ENCODE measurements around the gene VKORC1.

The VKORC1 gene

DNA sequence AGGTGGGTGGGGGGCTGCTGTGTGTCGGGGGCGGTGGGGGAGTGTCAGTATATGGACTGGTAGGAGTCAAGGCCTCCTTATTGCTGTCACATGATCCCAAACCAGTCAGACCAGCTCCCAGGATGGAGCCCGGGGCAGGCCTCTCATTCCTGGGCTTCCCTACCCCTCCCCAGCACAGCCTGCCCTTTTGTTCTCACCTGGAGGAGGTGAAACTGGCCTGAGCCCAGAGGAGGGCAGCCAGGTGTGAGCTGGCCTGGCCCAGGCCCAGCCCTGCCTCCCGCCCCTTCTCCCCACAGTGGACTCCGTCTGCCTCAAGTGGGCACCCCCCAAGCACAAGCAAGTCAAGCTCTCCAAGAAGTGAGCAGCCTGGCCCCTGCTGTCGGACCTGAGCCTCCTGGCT is 36.3 kb upstream of the VKORC1 start:
- Histone ChIP-seq H3K18ac (ENCODE audit: low read length) (peak overlapping the region; percentile 47), H4K91ac (ENCODE audit: low read depth, low read length) (peak overlapping the region; percentile 71), H4K12ac (ENCODE audit: low read depth, low read length) (peak overlapping the region; percentile 59), H3K14ac (ENCODE audit: low read length) (no peak overlapping the region), H3K23ac (ENCODE audit: low read length) (no peak overlapping the region), H3K4me1 (ENCODE audit: control insufficient read depth in 1 of 2, insufficient read depth in 2 of 2, low read length in 2 of 2) (peaks cover 36 to 39% of the 10 kb centered on the region in 2 experiments), H3K9ac (ENCODE audit: low read length) (no peak overlapping the region), H3K4me2 (ENCODE audit: low read length) (peak overlapping the region; percentile 31), H3K27ac (ENCODE audit: low read depth, low read length) (peak overlapping the region; percentile 84), H3K4ac (ENCODE audit: low read depth, low read length) (no peak overlapping the region), H3K79me1 (ENCODE audit: low read length) (peaks cover 20% of the 10 kb centered on the region), H4K8ac (ENCODE audit: low read depth, low read length) (peak overlapping the region; percentile 61), H2AK5ac (ENCODE audit: low read length) (no peak overlapping the region), H3K4me3 (ENCODE audit: low read depth, low read length) (no peak overlapping the region), H2BK120ac (ENCODE audit: insufficient read depth, low read length, poor library complexity) (peak overlapping the region; percentile 57), H3K27me3 (ENCODE audit: insufficient read depth, low read length) (no peaks in the 10 kb centered on the region), H3K9me3 (ENCODE audit: insufficient read depth, low read depth, low read length) (peaks cover 2% of the 10 kb centered on the region), H3K36me3 (ENCODE audit: control insufficient read depth in 1 of 2, insufficient read depth in 2 of 2, low read length in 2 of 2) (peaks cover 37 to 42% of the 10 kb centered on the region in 2 experiments), H3K79me2 (ENCODE audit: control insufficient read depth, insufficient read depth, low read length, poor library complexity) (peaks cover 17% of the 10 kb centered on the region), H2AFZ (ENCODE audit: insufficient read depth, low read length, poor library complexity) (no peak overlapping the region), H2BK5ac (ENCODE audit: low read depth, low read length, poor library complexity) (peak overlapping the region; percentile 71), H2BK12ac (ENCODE audit: low read length) (peak overlapping the region; percentile 66)
- WGBS (ENCODE audit: extremely low coverage, insufficient coverage, insufficient read length) = no CpG with 5 or more reads among the region's 6 CpGs
- DNase-seq = peak; percentile 95

DNA sequence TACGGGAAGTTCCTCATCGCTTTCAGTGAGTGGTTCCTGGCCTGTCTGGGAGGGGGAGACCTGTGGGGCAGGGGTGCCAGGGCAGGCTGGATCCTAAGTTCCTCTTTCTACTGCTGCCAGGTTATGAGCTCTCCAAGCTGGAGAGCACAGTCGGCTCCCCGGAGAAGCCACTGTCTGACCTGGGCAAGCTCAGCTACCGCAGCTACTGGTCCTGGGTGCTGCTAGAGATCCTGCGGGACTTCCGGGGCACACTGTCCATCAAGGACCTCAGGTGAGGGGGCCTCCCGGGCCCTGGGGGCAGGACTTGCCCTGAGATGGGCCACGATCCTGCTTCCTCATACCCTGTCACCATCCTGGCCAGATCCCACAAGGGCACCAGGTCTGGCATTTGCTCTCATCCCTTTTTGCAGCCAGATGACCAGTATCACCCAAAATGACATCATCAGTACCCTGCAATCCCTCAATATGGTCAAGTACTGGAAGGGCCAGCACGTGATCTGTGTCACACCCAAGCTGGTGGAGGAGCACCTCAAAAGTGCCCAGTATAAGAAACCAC is 35.8 kb upstream of the VKORC1 start:
- peak overlapping the region; percentile 14 for H4K12ac ChIP-seq (ENCODE audit: low read depth, low read length)
- H3K4me2 ChIP-seq (ENCODE audit: low read length) = no peak overlapping the region
- peak overlapping the region; percentile 31 for H3K4ac ChIP-seq (ENCODE audit: low read depth, low read length)
- peaks cover 37 to 42% of the 10 kb centered on the region in 2 experiments for H3K36me3 ChIP-seq (ENCODE audit: control insufficient read depth in 1 of 2, insufficient read depth in 2 of 2, low read length in 2 of 2)
- peak overlapping the region; percentile 83 for H4K91ac ChIP-seq (ENCODE audit: low read depth, low read length)
- H3K18ac ChIP-seq (ENCODE audit: low read length) = peak overlapping the region; percentile 64
- no peaks in the 10 kb centered on the region for H3K9me3 ChIP-seq (ENCODE audit: insufficient read depth, low read depth, low read length)
- H2AFZ ChIP-seq (ENCODE audit: insufficient read depth, low read length, poor library complexity) = no peak overlapping the region
- peak overlapping the region; percentile 33 for H2BK5ac ChIP-seq (ENCODE audit: low read depth, low read length, poor library complexity)
- peak overlapping the region; percentile 49 for H4K8ac ChIP-seq (ENCODE audit: low read depth, low read length)
- H3K9ac ChIP-seq (ENCODE audit: low read length) = no peak overlapping the region
- peaks cover 33 to 37% of the 10 kb centered on the region in 2 experiments for H3K4me1 ChIP-seq (ENCODE audit: control insufficient read depth in 1 of 2, insufficient read depth in 2 of 2, low read length in 2 of 2)
- H2BK120ac ChIP-seq (ENCODE audit: insufficient read depth, low read length, poor library complexity) = peak overlapping the region; percentile 69
- peak overlapping the region; percentile 68 for H3K14ac ChIP-seq (ENCODE audit: low read length)
- H3K4me3 ChIP-seq (ENCODE audit: low read depth, low read length) = no peak overlapping the region
- no peak overlapping the region for H3K23ac ChIP-seq (ENCODE audit: low read length)
- peak in 1 of 2 donors; percentile 53 for DNase-seq
- H2AK5ac ChIP-seq (ENCODE audit: low read length) = peak overlapping the region; percentile 47
- no CpG with 5 or more reads among the region's 10 CpGs for WGBS (ENCODE audit: extremely low coverage, insufficient coverage, insufficient read length)
- peak overlapping the region; percentile 46 for H3K27ac ChIP-seq (ENCODE audit: low read depth, low read length)
- H3K79me2 ChIP-seq (ENCODE audit: control insufficient read depth, insufficient read depth, low read length, poor library complexity) = peaks cover 16% of the 10 kb centered on the region
- H3K79me1 ChIP-seq (ENCODE audit: low read length) = peaks cover 19% of the 10 kb centered on the region
- H2BK12ac ChIP-seq (ENCODE audit: low read length) = peak overlapping the region; percentile 82
- no peaks in the 10 kb centered on the region for H3K27me3 ChIP-seq (ENCODE audit: insufficient read depth, low read length)

DNA sequence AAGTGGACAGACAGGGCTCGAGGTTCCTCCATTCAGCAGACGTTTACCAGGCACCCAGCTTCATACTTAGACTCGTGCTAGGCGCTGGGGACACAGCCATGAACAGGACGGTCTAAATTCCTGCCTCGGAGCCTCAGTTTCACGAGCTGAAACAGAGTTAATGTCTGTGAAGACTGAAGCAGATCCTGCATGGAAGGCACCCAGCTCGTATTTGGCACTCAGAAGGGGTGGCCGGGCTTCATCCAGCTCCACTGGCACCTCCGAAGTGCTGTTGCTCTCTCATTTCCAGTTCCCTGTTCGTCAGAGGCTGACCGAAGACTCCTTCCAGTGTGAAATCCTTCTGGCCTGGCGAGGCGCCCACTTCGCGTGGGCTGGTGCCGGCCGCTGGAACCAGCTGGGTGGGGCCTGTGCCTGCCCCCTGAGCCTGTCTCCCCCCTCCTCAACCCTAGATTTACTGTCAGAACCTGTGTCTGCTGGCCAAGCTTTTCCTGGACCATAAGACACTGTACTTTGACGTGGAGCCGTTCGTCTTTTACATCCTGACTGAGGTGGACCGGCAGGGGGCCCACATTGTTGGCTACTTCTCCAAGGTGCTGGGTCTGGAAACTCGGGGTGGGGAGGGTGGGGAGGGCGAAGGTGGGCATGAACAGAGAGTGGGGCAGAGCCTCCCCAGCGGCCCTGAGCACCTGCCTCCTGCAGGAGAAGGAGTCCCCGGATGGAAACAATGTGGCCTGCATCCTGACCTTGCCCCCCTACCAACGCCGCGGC is 35.2 kb upstream of the VKORC1 start:
- Histone ChIP-seq H3K18ac (ENCODE audit: low read length) (peak overlapping the region; percentile 64), H3K27ac (ENCODE audit: low read depth, low read length) (no peak overlapping the region), H2AFZ (ENCODE audit: insufficient read depth, low read length, poor library complexity) (no peak overlapping the region), H3K79me1 (ENCODE audit: low read length) (peaks cover 13% of the 10 kb centered on the region), H4K12ac (ENCODE audit: low read depth, low read length) (no peak overlapping the region), H3K9me3 (ENCODE audit: insufficient read depth, low read depth, low read length) (no peaks in the 10 kb centered on the region), H4K8ac (ENCODE audit: low read depth, low read length) (no peak overlapping the region), H3K27me3 (ENCODE audit: insufficient read depth, low read length) (no peaks in the 10 kb centered on the region), H3K79me2 (ENCODE audit: control insufficient read depth, insufficient read depth, low read length, poor library complexity) (peaks cover 10% of the 10 kb centered on the region), H3K9ac (ENCODE audit: low read length) (no peak overlapping the region), H4K91ac (ENCODE audit: low read depth, low read length) (peak overlapping the region; percentile 83), H3K4ac (ENCODE audit: low read depth, low read length) (peak overlapping the region; percentile 31), H3K23ac (ENCODE audit: low read length) (no peak overlapping the region), H2BK5ac (ENCODE audit: low read depth, low read length, poor library complexity) (peak overlapping the region; percentile 33), H2BK12ac (ENCODE audit: low read length) (peak overlapping the region; percentile 67), H3K36me3 (ENCODE audit: control insufficient read depth in 1 of 2, insufficient read depth in 2 of 2, low read length in 2 of 2) (peaks cover 37 to 42% of the 10 kb centered on the region in 2 experiments), H3K4me1 (ENCODE audit: control insufficient read depth in 1 of 2, insufficient read depth in 2 of 2, low read length in 2 of 2) (peaks cover 33 to 35% of the 10 kb centered on the region in 2 experiments), H3K4me2 (ENCODE audit: low read length) (no peak overlapping the region), H2AK5ac (ENCODE audit: low read length) (peak overlapping the region; percentile 75), H3K14ac (ENCODE audit: low read length) (peak overlapping the region; percentile 68), H3K4me3 (ENCODE audit: low read depth, low read length) (no peak overlapping the region), H2BK120ac (ENCODE audit: insufficient read depth, low read length, poor library complexity) (peak overlapping the region; percentile 69)
- DNase-seq = peak in 1 of 2 donors; percentile 25
- WGBS (ENCODE audit: extremely low coverage, insufficient coverage, insufficient read length) = no CpG with 5 or more reads among the region's 29 CpGs

DNA sequence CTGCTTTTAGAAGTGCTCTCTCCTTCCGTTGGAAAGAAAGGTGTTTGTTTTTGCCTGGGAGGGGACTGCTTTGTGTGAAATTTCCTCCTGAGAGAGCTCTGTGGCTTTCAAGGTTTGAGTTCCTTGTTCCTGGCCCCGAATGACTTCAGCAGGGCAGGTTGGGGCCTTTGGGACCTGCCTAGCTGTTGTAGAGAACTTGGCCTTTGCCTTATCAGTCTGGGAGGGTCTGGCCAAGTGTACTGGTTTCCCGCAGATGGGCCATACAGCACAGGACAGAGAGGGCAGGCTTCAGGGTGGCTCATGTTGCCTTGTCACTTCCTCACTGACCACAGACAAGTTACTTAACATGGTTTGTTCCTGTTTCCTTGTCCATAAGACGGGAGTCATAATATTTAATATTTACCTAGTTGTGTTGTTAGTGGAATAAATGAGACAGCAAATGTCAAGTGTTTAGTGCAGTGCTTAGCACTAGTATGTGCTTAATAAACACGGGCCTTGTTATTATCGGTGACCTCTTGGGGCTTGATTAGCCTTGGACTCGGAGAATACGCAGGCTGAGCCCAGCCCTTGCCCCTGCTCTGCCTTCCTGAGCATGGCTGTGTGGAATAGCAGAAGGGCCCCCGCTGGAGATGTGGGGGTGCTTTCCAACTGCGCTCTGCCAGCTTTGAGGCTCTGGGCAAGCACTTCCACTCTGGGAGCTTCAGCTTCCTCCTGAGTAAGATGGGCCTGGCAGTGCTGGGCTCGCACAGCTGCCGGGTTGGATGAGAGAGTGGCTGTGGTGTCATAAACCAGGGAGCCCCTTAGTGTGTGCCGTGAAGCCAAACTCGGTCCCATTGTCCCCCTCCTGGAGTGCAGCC is 34.3 kb upstream of the VKORC1 start:
- no CpG with 5 or more reads among the region's 14 CpGs for WGBS (ENCODE audit: extremely low coverage, insufficient coverage, insufficient read length)
- peak in 1 of 2 donors; percentile 25 for DNase-seq
- no peak overlapping the region for H2BK5ac ChIP-seq (ENCODE audit: low read depth, low read length, poor library complexity)

More for the DNA sequence above, 34.3 kb upstream of the VKORC1 start:
- H3K23ac ChIP-seq (ENCODE audit: low read length) = no peak overlapping the region
- H3K4me2 ChIP-seq (ENCODE audit: low read length) = no peak overlapping the region
- peak overlapping the region; percentile 47 for H2BK12ac ChIP-seq (ENCODE audit: low read length)
- no peak overlapping the region for H3K4me3 ChIP-seq (ENCODE audit: low read depth, low read length)
- no peak overlapping the region for H4K12ac ChIP-seq (ENCODE audit: low read depth, low read length)
- peaks cover 11% of the 10 kb centered on the region for H3K79me1 ChIP-seq (ENCODE audit: low read length)
- peak overlapping the region; percentile 23 for H2AK5ac ChIP-seq (ENCODE audit: low read length)
- H3K27me3 ChIP-seq (ENCODE audit: insufficient read depth, low read length) = no peaks in the 10 kb centered on the region
- peaks cover 37 to 42% of the 10 kb centered on the region in 2 experiments for H3K36me3 ChIP-seq (ENCODE audit: control insufficient read depth in 1 of 2, insufficient read depth in 2 of 2, low read length in 2 of 2)
- H3K9me3 ChIP-seq (ENCODE audit: insufficient read depth, low read depth, low read length) = no peaks in the 10 kb centered on the region
- H3K4ac ChIP-seq (ENCODE audit: low read depth, low read length) = no peak overlapping the region
- H3K9ac ChIP-seq (ENCODE audit: low read length) = no peak overlapping the region
- H3K79me2 ChIP-seq (ENCODE audit: control insufficient read depth, insufficient read depth, low read length, poor library complexity) = peaks cover 3% of the 10 kb centered on the region
- no peak overlapping the region for H2BK120ac ChIP-seq (ENCODE audit: insufficient read depth, low read length, poor library complexity)
- H3K27ac ChIP-seq (ENCODE audit: low read depth, low read length) = no peak overlapping the region
- no peak overlapping the region for H4K8ac ChIP-seq (ENCODE audit: low read depth, low read length)
- H3K4me1 ChIP-seq (ENCODE audit: control insufficient read depth in 1 of 2, insufficient read depth in 2 of 2, low read length in 2 of 2) = peaks cover 27 to 29% of the 10 kb centered on the region in 2 experiments
- no peak overlapping the region for H2AFZ ChIP-seq (ENCODE audit: insufficient read depth, low read length, poor library complexity)
- H3K18ac ChIP-seq (ENCODE audit: low read length) = no peak overlapping the region
- H4K91ac ChIP-seq (ENCODE audit: low read depth, low read length) = peak overlapping the region; percentile 20
- H3K14ac ChIP-seq (ENCODE audit: low read length) = no peak overlapping the region
